Hematopoietic multipotent progenitor cell (in vitro differentiated cells): ENCODE measurements around the gene RASGEF1C. TPM values are rescaled to one million over a fixed set of nuclear protein-coding genes. Genes with fewer than 3 reads are reported as not detected.

Experiments
- DNase-seq, 3 donors: peaks; one replicate each; pipeline ENCODE4 v3.0.0-alpha.2; 2011 to 2015; ENCODE audit warnings: low read depth in 2 of 3, low spot score in 2 of 3
- total RNA-seq: library from RNA; depleted of rRNA; stranded (reverse); fragments of >200 nt; gene quantifications from one replicate; pipeline ENCODE4 v1.2.3, GENCODE V29; 2012

Gene RASGEF1C
- total RNA-seq, 1 donor: under 0.01 TPM

DNA sequence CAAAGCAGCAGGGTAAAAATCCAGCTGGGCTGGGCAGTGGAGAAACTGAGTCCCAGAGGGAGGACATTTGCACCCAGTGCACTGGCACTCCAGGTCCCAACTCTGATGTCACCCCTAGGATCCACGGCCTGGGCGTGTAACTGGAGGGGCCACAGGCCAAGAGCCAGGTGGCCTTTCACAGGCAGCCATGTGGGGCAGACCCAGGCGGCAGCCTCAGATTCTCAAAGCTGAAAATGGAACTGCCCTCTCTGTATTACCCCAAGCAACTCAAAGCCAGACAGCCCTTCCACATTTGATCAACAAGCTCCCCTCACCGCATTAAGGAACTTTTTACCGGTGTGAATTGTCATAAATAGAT lies 46.7 kb downstream of the RASGEF1C start:
- no peak for DNase-seq

DNA sequence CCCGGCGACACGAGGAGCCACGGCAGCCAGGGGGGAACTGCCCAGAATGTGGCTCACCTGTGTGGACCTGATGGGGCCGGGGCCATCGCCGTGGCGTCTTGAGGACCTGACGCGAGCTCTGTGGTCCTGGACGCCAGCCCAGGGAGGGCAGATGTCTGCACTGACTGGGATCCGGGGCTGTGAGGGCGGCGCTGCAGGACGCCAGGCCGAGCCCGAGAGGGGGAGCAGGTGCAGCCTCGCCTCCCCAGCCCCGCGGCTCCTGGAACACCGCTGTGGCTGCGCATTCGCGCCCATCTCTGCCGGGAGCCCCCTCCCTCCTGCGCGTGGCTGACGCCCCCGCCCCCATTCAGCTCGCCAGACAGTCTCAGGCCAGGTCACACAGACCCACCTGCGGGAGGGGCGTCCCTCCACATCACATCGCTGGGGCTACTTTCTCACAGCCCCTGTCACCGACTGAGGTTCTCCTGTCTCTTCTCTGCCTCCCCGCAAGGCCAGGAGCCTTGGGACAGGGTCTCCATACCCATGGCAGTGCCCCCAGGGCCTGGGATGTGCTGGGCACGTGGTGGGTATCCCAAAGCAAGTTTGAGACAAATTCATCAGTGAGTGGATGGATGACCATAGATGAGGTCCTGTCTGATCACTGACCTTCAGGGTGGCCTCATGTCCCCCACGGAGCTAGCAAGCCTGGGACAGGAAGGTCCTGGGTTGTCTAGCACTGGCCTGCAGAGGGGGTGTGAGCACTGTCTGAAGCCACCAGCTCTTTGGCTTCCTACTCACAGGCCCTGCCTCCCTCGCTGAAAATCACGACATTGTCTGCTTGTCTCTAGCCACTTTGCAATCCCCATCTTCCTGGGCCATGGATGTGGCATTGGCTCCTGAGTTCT lies 47.3 kb downstream of the RASGEF1C start:
- no peak for DNase-seq

DNA sequence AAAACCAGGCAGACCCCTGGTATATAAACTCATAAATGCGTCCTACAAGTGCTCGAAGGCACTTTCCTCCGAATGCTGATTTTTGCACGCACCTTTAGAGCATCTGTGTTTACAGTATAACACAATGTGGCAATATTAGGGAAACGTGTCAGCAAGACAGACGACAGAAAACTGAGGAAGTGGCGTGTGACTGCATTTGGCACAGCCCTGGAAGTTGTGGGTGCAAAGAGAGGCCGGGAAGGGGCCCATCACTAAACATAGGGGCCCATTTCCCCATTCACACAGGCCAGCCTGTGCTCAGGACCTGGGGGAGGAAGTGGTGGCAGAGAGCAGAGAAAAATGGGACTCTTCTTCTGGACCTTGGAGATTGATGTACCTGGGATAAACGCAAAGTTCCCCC lies 48.2 kb downstream of the RASGEF1C start:
- peak in 1 of 3 donors; percentile 34 for DNase-seq

DNA sequence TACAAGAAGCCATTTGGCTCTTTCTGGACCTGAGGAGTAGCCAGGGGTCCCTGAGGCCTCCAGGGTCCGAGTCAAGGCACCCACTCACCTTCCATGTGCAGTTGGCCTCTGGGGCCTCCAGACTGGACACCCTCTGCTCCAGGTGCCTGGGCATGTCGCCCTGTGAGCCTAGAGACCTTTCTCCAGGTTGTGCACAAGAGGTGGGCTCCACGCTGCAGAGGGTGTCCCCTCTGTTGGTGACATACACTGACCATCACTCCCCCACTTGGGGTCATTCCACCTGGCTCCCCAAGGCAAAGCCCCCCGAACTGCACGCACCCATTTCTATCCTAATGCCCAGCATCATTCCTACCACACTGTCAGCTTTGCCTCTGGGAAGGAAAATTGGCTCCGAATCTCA lies 48.8 kb downstream of the RASGEF1C start:
- no peak for DNase-seq

DNA sequence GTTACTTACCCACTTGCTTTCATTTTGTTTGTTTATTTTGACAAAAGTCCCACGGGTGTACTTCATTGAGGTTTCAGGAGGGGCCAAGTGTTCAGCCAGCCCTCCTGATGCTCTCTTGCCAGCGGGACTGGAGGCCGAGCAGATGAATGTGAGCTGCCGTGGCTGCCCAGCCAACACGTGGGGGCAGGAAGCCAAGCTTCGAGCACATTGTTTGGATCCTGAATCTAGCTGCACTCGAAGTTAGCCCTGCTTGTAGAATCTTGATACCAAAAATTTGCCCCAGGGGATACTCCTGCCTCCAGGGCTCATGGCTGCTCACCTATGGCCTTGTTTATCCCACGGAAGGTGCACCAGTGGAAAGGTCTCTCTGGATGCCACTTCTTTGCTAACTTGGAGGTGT lies 49.3 kb downstream of the RASGEF1C start:
- DNase-seq: no peak

DNA sequence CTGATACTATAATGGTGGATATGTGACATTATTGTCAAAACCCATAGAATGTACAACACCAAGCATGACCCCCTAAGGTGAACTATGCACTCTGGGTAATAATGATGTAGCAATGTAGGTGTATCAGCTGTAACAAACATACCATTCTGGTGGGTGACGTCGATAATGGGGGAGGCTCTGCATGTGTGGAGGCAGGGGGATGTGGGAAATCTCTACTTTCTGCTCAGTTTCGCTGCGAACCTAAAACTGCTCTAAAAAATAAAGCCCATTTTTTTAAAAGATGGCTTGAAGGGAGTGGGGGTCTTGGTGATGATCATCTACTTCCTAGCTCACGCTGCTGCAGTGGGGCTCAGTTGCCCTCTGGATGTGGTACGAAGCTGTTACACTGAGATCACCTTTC lies 51.1 kb downstream of the RASGEF1C start:
- DNase-seq: no peak

DNA sequence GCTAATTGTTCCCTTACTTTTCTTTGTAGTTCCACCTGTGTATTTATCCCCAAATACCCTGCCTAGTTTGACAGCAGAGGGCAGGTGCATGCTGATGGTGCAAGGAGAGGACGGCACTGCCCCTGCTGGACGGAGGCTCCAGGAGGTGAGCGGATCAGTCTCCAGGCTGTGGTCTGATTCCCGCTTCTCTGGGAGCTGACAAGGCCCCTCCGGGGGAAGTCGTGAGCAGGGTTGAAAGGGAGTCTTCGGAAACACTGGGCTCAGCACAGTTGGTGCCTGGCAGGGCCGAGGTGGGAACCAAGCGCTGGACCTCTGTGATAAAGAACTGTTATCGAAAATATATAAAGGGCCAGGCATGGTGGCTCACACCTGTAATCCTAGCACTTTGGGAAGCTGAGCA lies 52.9 kb downstream of the RASGEF1C start:
- no peak for DNase-seq

DNA sequence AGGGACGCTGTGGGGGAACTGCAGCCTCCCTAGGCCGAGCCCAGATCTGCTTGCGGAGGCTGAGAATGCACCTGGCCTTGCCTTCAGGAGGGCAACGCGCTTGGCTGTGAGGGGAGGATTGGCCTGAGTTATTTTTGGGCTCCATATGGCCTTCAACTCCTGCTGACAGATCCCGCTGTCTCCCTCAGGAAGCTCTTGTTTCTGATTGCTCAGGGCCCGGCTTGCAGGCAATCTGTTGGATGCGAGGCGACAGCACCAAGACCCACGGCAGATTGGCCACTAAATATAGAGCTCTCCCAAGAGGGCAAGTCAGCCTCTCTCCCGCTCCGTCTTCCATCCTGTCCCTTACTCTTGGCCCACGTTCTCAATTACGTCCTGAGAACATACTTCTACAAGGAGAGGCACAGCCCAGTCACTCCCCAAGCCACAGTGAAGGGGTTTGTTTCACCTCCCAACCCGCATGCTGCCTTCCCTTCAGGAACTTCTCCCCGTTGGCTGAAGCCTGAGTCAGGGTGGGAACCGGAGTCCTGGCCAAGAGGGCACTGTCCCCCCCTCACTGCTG lies 53.6 kb downstream of the RASGEF1C start:
- DNase-seq: no peak

DNA sequence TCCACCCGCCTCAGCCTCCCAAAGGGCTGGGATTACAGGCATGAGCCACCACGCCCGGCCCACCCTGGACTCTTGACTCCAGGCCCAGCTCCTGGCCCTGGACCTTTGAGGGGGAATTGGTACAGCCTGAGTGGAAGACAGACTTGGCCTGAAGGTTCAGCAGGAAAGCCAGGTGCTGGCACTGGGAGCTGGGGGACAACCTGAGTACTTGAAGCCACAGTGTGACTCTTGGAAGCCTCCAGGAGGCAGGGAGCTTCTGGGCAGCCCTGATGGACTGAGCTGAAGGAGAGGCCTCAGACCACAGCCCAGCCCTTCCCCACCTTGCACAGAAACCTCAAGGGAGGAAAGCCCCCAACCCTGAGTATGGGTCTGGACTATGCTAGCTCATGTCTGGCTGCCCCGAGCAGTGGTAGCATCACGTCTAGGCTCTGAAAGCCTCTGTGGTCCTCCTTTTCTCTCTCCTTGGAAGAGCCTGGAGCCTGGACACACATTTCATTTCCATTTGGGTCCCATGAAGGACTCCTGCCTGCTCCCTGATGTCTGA lies 54.1 kb downstream of the RASGEF1C start:
- no peak for DNase-seq

DNA sequence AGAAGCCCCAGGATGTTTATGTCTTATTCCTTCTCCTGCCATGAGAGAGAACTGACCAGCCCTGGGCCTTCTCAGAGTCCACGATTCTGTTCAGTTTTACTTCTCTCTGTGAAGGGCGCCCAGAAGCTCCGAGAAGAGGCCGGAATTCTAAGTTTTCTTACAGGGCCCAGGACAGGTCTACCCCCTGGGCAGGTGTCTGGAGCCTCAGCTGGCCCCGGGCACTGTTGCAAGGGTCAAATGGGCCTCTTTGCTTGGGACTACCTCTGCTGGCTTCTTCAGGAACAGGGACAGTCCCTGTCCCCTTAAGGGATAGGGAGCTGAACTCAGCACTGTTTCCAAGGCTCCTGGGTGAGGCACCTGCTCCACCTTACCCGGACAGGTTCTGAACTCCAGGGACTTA lies 55.0 kb downstream of the RASGEF1C start:
- DNase-seq: no peak

DNA sequence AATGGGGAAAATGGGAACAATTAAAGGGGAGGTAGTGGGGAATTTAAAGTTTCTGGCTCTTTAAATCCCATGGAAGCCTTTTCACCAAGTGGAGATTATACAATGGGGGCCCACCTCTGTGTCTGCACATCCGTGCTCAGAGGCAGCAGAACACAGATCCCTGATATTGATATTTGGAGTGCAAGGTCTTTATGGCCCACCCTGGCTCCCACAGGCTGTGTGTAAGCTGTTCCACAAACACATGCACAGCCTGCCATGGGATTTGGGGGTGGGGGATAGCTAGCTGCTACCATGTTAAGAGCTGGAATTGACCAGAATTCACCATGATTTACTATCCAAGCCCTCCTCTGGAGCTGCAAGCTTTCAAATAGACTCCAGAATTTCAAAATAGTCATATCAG lies 55.9 kb downstream of the RASGEF1C start:
- DNase-seq: no peak

DNA sequence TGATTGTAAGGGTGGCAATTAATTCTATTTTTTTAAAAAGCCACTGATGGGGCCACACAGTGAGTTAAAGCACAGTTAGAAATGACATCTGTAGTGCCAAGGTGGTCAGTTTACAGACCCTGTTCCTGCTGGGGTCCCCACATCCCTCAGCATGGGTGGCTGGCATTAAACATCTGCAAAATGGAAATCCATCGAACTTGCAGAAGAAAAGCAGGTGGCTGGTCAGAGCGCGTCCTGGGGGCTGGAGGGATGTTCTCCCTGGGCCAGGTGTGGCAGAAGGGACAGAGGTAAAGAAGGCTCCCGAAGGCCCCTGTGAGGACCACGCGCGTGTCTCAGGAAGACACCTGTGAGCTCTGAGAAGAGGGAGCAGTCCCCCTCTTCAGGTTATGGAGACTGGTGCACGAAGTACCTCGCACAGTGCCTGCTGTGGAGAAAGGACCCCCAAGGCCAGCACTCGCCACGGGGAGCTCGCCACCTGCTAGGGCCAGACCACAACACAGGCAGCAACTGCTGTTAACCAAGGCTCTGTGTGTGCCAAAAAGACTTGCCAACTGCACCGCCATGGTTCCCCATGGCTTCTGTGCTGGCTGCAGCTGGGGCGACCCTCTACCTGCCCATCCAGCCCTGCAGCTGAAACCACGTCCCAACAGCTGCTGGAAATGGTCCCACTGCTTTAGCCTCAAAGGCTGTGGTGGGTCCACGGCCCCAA lies 65.2 kb downstream of the RASGEF1C start:
- DNase-seq: no peak

DNA sequence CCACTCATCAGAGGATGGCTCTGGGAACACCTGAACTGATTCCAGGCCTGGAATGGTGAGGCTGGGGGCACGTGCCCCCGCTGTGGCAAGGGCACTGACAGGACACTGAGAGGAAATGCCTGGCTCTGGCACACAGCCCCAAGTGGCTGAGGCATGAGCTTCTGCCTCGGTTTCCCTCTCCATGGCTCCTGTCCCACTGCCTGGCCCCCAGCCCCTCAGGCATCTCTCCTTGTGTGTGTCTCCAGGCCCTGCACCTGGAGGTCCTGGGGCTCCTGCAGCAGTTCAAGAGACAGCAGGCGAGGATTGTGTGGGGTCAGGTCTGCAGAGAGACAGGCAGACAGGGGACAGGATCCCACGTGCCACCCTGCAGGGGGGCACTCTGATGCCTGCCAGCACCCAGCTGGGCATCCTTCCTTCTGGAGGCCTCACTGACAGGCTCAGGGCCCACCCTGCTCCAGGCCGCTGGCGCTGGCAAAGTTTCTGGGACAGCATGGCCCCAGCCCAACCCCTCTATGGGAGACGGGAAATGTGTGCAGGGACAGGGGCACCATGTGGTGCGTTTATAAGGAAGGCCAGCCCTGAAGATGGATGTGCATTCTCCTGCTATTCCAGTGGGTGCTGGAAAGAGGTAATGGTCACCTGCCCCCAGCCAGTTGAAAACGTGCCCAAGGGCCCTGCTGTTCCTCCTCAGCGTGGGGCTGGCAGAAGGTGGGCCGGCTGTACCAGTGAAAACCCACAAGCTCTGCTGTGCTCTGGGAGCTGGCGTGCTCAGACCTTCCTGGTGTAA lies 66.0 kb downstream of the RASGEF1C start:
- DNase-seq: no peak

DNA sequence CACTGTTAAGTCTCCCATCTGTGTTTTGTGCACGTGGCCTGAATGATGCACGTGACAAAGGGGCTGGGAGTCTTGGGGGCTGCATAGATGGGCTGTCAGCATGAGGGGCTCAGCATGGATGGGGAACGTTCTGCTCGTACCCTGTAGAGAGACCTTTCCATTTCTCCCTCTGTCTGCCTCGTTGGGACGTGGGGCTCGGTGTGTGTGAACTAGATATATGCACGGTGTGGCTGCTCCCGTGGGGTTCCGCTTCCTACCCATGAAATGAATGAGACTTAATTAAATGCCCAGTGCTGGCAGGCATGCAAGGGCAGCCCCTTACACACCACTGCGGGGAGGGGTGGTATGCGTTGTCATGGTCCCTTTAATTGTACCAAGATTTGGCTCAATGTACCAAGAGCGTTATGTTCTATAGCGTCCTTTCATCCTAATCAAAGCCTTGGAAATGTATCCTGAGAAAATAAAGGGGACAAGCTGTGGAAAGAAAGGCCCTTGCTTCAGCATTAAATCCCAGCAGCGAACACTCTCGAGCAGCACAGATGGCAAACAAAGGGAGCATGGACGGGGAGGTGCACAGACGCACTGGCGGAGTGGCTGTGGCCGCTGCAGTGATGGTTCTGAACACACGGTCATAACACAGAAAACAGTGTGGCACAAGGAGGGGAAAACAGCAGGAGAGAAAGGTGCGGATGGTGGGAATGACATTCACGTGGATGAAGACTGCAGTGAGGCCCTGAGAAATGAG lies 66.8 kb downstream of the RASGEF1C start:
- no peak for DNase-seq

DNA sequence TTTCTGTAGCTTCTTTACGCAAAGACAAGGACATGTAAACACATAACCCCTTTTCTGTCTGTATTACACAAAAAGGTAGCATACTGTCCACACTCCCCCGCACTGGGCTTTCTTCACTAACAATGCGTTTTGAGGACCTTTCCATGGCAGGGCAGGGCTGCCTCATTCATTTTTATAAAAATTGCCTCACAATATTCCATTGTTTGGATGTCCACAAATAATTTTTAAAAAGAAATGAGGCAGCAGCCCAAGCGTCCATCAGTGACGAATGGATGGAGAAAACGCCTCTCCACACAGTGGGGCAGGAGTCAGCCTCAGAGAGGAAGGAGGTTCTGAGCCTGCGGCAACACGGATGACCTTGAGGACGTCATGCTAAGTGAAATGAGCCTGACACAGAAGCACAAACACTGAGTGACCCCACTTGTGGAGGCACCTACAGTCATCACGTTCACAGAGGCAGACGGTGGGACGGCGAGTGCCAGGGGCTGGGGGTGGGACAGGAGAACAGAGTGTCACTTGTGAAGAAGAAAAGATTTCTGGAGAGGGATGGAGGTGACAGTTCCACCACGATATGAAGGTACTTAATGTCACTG lies 67.8 kb downstream of the RASGEF1C start:
- no peak for DNase-seq

DNA sequence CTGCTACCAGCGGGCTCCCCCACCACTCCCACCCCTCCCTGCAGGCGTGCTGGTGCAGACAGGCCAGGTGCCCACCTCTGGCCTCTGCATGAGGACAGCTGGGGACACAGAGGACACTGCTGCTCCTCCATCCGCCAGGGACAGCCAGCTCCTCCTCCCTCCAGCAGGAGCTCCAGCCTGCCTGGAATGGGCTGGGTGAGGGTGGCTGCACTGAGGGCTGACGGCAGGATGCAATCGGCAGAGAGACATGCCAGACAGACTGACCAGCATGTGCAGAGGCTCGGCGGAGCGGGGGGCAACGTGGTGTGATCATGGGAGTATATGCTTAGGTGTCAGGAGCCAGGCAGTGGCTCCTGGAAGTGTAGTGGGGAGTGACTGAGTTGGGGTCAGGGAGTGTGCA lies 68.4 kb downstream of the RASGEF1C start:
- no peak for DNase-seq

DNA sequence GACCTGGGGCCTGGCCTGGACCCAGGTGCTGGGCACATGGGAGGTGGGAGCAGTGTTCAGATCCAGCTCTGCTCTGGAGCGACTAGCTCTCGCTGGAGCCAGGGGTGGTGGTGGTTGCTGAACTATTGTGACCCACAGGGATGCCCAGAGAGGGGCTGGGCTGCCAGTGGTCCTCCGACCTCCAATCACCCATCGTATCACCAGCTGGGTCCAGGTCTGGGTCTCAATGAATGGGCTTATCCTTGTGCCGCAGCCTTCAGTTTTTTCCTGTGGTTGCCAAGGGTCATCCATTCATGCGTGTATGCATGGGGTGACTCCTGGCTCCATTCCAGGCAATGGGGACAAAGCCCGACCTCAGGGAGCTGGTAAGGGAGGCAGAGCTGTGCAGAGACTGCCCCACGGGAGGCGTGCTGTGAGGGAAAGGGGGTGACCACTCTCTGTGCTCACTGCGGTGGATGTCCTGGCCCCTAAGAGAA lies 68.9 kb downstream of the RASGEF1C start:
- DNase-seq: no peak

DNA sequence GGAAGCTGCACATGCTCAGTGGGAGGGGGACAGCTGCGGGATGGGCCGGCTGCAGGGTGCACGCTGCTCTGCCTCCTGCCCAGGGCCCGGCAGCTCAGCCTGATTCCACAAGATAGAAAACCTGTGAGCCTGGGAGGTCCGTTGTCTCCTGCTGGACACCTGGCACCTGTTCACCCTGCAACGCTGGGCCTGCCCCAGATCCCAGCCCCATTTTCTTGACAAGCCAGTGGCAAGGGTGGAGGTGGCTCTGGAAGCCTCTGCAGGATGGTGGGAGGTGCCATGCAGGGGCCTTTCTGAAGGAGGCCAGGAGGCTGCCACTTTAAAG lies 69.3 kb downstream of the RASGEF1C start:
- DNase-seq: no peak

DNA sequence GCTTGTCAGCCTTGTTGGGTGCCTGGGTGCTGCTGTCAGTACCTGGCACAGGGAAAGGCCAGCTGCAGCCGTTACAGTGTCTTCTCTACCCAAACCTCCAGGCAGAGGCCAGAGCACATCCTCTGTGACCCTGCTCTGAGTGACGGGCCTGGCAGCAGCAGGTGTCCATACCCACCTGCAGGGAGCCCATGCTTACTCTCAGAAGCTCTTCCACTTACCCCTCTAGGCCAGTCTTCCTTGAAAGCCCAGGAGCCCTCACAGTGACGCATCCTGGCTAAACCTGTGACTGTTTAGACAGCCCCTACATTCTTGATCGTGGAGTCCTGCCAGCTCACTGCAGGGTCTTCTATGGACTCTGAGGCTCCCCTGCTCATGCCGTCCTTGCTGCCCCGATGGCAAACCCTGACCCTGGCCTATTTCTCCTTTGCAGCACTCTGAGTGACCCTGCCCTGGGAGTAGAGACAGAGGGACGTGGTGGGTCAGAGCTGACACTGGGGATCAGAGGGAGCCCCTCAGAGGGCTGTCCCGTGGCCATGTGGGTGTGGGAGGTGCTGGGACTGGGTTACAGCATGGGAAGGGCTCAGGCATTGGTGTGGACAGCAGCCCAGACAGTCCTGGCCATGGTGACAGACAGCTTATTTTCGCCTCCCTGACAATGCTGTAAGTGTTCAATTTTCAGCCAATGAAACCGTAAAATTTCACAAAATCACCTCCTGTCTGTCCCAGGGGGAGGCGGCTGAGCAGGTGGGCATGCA lies 69.9 kb downstream of the RASGEF1C start:
- no peak for DNase-seq
